GM21381 (cell line): Measurements from ENCODE around the gene ESRRG.

Experiments used
- ATAC-seq: cut with Tn5 transposase; IDR thresholded peaks from one replicate; pipeline ENCODE4 v1.9.1; 2021; ENCODE audit warnings: mild to moderate bottlenecking, moderate library complexity; ENCODE audit not compliant: unreplicated experiment

Gene ESRRG

GRCh38 chr1:216523043-216523442 is 200.2 kb downstream of the ESRRG start:
- no peak for ATAC-seq

GRCh38 chr1:216521477-216521876 is 201.8 kb downstream of the ESRRG start:
- ATAC-seq = no peak

DNA sequence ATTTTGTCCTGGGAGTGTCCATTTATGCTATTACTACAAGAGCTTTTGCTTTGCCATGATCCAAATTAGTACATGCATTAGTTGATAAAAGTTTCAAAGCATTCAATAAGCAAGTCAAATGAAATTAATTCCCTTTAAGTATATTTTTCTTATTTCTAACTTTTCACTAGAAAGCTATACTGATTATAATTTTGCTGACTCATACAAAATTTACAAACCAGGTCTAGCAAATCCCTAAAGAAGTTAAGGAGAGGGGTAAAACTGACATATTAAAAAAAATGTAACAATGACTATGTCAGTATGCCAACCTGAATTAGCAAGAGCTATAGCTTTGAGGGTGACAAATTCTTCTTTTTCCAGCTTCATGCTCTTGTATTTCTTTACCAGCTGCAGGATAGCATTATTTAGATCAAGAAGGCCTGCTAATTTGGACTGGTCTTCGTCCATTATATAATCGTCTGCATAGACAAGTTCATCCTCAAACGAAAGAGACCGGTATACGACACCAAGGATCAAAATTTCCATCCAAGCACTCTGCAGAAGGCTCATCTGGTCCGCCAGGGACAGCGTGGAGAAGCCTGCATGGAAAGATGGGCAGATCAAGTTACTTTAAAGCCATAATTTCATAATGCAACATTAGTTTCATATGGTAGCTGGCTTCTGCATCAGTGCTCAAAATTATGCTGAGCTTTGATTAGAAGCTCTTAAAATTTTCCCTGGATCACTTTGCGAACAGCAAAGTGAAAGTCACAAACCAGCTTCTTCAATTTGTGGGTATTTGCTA is 204.2 kb downstream of the ESRRG start:
- ATAC-seq = no peak

- no peak for ATAC-seq
Measured at GRCh38 chr1:216502528-216503162, 220.6 kb downstream of the ESRRG start.

GRCh38 chr1:216500273-216500967 is 222.8 kb downstream of the ESRRG start:
- no peak for ATAC-seq

GRCh38 chr1:216499581-216500272 is 223.5 kb downstream of the ESRRG start:
- ATAC-seq = no peak

DNA sequence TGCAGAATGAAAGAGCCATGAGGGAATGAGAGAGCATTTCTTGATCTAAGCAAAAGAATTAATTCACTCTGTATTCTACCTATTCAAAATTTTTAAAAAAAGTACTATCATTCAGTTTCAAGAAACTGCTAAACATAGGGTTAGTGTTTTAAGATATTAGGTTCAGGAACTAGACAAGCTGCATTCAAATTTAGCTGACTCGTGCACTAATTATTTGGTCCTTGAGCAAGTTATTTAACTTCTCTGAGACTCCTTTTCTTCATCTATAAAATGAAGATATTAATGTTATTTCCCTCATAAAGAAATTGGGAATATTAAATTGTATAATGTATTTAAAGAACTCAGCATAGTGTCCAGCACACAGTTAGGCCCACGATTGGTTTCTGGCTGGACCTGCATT is 225.0 kb downstream of the ESRRG start:
- no peak for ATAC-seq

GRCh38 chr1:216485042-216485441 is 238.2 kb downstream of the ESRRG start:
- ATAC-seq = no peak

DNA sequence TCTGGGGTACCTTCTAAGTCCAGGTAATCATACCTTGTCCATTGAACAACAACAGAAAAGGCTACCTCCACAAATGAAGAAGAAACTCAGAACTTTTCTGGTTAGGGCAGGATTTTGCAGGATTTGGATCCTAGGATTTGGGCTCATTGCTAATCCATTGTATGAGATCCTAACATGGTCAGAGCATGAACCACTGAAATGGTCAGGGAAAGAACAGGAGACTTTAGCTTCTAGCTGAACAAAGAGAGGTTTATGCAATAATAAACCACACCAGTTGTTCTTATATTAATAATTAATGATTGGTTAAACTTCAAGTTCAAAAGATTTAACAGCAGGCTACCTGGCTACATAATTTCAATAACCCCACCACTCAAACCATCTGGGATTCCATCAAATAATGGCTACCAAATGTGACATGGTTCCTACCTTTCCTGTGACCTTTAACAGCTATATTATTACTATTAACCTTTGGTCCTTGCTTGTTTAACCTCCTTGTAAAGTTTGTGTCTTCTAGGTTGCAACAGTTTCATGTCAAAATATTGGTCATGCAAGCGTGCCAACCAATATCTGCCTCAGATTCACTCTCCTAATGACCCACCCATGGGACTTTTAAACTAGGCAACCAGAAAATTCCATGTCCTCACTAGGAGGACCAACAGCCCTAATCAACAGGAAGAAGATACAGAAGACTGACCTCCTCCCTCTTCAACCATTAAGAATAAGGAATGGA is 239.4 kb downstream of the ESRRG start:
- no peak for ATAC-seq

DNA sequence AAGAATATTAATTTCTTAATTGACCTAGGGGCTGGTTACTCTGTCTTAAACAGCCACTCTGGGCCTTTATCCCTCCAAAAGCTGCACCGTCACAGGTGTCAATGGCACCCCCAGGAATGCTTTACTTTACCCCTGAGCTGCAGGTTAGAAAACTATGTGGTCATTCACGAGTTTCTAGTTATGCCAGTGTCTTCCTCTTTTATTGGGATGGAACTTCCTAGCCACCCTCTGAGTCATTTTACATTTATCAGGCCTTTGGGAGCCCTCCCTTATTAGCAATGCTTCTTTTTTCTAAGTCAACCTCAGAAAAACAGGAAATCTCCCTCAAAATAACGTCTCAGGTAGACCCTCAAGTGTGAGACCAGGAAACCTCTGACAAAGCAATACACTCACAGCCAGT is 240.6 kb downstream of the ESRRG start:
- no peak for ATAC-seq

- ATAC-seq = no peak
Measured at GRCh38 chr1:216478238-216478637, 245.0 kb downstream of the ESRRG start.

- no peak for ATAC-seq
Measured at GRCh38 chr1:216476341-216476740, 246.9 kb downstream of the ESRRG start.

DNA sequence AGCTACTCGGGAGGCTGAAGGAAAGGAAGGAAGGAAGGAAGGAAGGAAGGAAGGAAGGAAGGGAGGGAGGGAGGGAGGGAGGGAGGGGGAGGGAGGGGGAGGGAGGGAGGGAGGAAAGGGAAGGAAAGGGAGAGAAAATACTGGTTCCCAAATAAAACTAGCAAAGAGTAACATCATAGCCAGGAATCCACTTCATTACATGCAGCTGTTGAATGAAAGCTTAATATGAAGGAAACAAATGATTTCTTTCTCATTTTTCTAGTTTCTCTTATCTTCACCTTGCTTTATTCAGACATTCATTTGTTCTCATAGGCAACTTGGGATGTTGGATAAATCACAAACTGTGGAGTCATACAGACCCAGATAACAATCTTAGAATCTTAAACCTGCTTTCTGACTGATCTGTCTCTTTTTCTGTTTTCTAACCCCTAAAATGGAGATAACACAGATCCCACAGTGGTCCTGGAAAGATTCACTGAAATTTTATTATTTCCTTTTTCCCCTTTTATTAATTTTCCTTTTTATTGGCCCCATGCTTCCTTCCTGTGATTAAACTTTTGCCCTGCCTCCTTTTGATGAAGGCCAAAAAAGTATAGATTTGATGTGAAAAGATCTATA is 247.5 kb downstream of the ESRRG start:
- ATAC-seq = no peak

- ATAC-seq = no peak
Measured at GRCh38 chr1:216466162-216466801, 256.9 kb downstream of the ESRRG start.

DNA sequence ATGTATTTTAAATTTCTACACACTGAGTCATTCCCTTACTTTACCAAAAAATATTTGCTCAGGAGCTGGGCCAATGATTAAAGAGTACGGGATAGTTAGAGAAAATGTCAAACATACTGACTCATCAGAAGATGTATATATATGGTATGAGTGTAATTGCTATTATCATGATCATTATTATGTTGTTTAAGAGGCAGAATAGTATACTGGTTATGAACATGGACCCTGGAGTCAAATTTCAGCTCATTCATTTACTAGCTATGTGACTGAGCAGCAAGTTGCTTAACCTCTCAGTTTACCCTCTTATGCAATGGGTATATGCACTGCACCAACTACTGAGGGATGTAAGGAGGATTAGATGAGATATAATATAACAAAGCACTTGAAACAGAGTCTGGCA is 258.7 kb downstream of the ESRRG start:
- no peak for ATAC-seq

GRCh38 chr1:216462066-216462775 is 261.0 kb downstream of the ESRRG start:
- no peak for ATAC-seq

GRCh38 chr1:216461466-216461865 is 261.8 kb downstream of the ESRRG start:
- ATAC-seq = no peak

- ATAC-seq = no peak
Measured at GRCh38 chr1:216459651-216460207, 263.5 kb downstream of the ESRRG start.

DNA sequence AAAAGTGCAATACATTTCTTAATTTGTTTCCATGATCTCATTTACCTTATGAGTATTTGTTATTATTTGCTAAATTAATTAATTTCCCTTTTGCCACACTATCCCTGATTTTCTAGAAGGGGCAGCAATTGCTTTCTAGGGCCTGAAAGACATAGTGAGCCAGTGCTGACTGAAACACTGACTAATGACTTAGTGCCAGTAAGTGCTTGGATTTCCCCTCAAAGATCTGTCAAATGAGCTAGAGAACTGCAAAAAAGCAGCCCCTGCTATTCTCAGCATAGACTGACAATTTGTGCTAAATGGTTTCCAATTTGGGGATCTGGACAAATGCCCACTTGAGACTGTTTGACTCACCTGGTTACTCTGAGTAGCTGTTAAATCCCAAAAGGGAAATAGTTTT is 264.4 kb downstream of the ESRRG start:
- ATAC-seq = no peak
